Measurements from ENCODE around the gene PRKAG1. TPM values are rescaled to one million over a fixed set of nuclear protein-coding genes. Genes with fewer than 3 reads are reported as not detected.
A peak's percentile ranks its signal among the peaks of the same experiment; 100 is the strongest.

PRKAG1 gene
- total RNA-seq, 1 donor from 2014 or later = 47.1 TPM

DNA sequence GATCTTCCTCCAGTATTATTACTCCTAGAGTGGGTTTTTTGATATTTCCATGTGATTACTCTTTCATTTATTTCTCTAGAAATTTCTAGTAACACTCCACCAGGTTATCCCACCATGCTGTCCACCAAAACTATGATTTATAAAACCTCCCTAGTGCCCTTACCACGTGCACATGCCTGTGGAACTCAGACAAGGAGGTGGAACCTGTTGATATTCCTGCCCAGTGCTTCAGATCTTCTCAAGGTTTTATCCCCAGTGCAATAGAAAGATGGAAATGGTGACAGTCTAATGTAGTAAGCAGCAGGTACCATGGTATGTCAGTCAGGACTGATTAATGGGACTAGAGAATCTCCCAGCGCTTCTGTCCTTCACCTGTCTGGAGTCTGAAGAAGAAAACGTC lies 57.7 kb downstream of the PRKAG1 start:
- Histone ChIP-seq H3K36me3 (ENCODE audit: insufficient read depth, low read length) (no peaks in the 10 kb centered on the region), H3K27ac (ENCODE audit: low read depth, low read length) (no peak overlapping the region), H3K4me2 (ENCODE audit: low read length) (no peak overlapping the region), H3K4me3 (ENCODE audit: insufficient read depth, low read depth, low read length) (no peak overlapping the region), H3K79me2 (ENCODE audit: insufficient read depth, low read length) (peaks cover 13% of the 10 kb centered on the region), H3K9ac (ENCODE audit: low read length) (no peak overlapping the region), H4K20me1 (ENCODE audit: insufficient read depth, low read length) (peaks cover 5% of the 10 kb centered on the region), H3K4me1 (ENCODE audit: insufficient read depth, low read length) (peaks cover 7% of the 10 kb centered on the region), H3K9me3 (ENCODE audit: insufficient read depth, low read depth, low read length) (no peaks in the 10 kb centered on the region), H3K27me3 (ENCODE audit: insufficient read depth, low read length) (peaks cover 20% of the 10 kb centered on the region), H2AFZ (ENCODE audit: low read depth, low read length) (no peak overlapping the region)
- H3K9me3 Mint-ChIP-seq (ENCODE audit: unreplicated experiment) = no peaks in the 10 kb centered on the region
- peaks cover 12% of the 10 kb centered on the region for H3K27me3 Mint-ChIP-seq (ENCODE audit: low read depth, unreplicated experiment)
- H3K36me3 Mint-ChIP-seq (ENCODE audit: low read depth, unreplicated experiment) = no peaks in the 10 kb centered on the region
- H3K4me1 Mint-ChIP-seq (ENCODE audit: low read depth, unreplicated experiment) = peaks cover 2% of the 10 kb centered on the region
- no peak for DNase-seq (ENCODE audit: low read depth)
- no peak for FAIRE-seq
- no peak overlapping the region for H3K27ac Mint-ChIP-seq (ENCODE audit: unreplicated experiment)
- H3K4me3 Mint-ChIP-seq (ENCODE audit: unreplicated experiment) = no peak overlapping the region
- TF ChIP-seq EZH2 (IDR thresholded peaks at IDR 0.05; ENCODE audit: insufficient read depth, low read length) = no peak
- TF ChIP-seq, protein P1, sequence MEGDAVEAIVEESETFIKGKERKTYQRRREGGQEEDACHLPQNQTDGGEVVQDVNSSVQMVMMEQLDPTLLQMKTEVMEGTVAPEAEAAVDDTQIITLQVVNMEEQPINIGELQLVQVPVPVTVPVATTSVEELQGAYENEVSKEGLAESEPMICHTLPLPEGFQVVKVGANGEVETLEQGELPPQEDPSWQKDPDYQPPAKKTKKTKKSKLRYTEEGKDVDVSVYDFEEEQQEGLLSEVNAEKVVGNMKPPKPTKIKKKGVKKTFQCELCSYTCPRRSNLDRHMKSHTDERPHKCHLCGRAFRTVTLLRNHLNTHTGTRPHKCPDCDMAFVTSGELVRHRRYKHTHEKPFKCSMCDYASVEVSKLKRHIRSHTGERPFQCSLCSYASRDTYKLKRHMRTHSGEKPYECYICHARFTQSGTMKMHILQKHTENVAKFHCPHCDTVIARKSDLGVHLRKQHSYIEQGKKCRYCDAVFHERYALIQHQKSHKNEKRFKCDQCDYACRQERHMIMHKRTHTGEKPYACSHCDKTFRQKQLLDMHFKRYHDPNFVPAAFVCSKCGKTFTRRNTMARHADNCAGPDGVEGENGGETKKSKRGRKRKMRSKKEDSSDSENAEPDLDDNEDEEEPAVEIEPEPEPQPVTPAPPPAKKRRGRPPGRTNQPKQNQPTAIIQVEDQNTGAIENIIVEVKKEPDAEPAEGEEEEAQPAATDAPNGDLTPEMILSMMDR (IDR thresholded peaks at IDR 0.05; ENCODE audit: insufficient read depth, low read depth, low read length) = no peak

DNA sequence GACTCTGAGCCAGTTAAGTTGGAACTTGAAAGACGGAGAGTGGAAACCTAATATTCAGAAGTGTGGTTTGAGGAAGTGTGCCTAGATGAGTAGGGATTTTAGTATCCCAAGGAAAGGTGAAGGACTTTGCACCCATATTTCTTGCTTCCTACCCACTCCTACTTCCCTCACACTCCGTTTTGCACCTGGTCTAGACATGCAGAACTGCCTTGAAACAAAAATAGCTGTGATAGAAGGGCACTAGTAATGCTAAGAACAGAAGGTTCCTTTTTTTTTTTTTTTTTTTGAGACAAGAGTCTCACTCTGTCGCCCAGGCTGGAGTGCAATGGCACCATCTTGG lies 60.6 kb downstream of the PRKAG1 start:
- peak overlapping the region; percentile 68 for H3K27ac Mint-ChIP-seq (ENCODE audit: unreplicated experiment)

More for the DNA sequence above, 60.6 kb downstream of the PRKAG1 start:
- Mint-ChIP-seq H3K9me3 (ENCODE audit: unreplicated experiment) (no peaks in the 10 kb centered on the region), H3K4me1 (ENCODE audit: low read depth, unreplicated experiment) (peaks cover 20% of the 10 kb centered on the region), H3K4me3 (ENCODE audit: unreplicated experiment) (peak overlapping the region; percentile 97), H3K36me3 (ENCODE audit: low read depth, unreplicated experiment) (no peaks in the 10 kb centered on the region), H3K27me3 (ENCODE audit: low read depth, unreplicated experiment) (no peaks in the 10 kb centered on the region)
- H3K9ac ChIP-seq (ENCODE audit: low read length) = peak overlapping the region; percentile 93
- FAIRE-seq = no peak
- H2AFZ ChIP-seq (ENCODE audit: low read depth, low read length) = peak overlapping the region; percentile 90
- peak overlapping the region; percentile 88 for H3K4me3 ChIP-seq (ENCODE audit: insufficient read depth, low read depth, low read length)
- no peaks in the 10 kb centered on the region for H3K9me3 ChIP-seq (ENCODE audit: insufficient read depth, low read depth, low read length)
- TF ChIP-seq, protein P1 (IDR thresholded peaks at IDR 0.05; ENCODE audit: insufficient read depth, low read depth, low read length) = no peak
- no peak for TF ChIP-seq EZH2 (IDR thresholded peaks at IDR 0.05; ENCODE audit: insufficient read depth, low read length)
- H3K79me2 ChIP-seq (ENCODE audit: insufficient read depth, low read length) = peaks cover 41% of the 10 kb centered on the region
- peaks cover 15% of the 10 kb centered on the region for H3K4me1 ChIP-seq (ENCODE audit: insufficient read depth, low read length)
- DNase-seq (ENCODE audit: low read depth) = no peak
- peaks cover 5% of the 10 kb centered on the region for H3K36me3 ChIP-seq (ENCODE audit: insufficient read depth, low read length)
- H3K27ac ChIP-seq (ENCODE audit: low read depth, low read length) = no peak overlapping the region
- peaks cover 33% of the 10 kb centered on the region for H4K20me1 ChIP-seq (ENCODE audit: insufficient read depth, low read length)
- peaks cover 3% of the 10 kb centered on the region for H3K27me3 ChIP-seq (ENCODE audit: insufficient read depth, low read length)
- peak overlapping the region; percentile 93 for H3K4me2 ChIP-seq (ENCODE audit: low read length)

Measured in astrocyte (in vitro differentiated cells and primary cell).